ENCODE data around the gene THAP5.
"Not testable (repeated sequence)": the region's sequence is repeated elsewhere in the genome, so short reads cannot be mapped to it uniquely, and the experiment has no call there.

THAP5 gene

DNA sequence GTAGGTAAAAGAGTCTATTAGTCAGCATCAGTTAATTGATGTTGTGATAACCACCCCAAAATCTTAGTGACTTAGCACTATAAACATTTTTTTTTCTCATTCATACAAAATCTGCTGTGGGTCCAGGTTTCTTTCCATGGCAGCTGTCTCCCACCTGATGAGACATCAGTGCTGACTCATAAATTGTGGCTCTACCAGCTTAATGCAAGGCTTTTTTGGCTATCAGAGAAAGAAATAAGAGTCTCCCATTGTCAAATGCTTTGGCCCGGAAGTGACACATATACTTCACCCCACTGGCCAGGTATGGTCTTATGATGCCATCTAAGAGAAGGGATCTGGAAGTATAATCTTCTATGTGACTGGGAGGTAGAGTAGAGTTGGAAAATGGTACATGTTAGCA is 14.7 kb upstream of the THAP5 start:
- DNase-seq (ENCODE audit: low spot score), result no peak

DNA sequence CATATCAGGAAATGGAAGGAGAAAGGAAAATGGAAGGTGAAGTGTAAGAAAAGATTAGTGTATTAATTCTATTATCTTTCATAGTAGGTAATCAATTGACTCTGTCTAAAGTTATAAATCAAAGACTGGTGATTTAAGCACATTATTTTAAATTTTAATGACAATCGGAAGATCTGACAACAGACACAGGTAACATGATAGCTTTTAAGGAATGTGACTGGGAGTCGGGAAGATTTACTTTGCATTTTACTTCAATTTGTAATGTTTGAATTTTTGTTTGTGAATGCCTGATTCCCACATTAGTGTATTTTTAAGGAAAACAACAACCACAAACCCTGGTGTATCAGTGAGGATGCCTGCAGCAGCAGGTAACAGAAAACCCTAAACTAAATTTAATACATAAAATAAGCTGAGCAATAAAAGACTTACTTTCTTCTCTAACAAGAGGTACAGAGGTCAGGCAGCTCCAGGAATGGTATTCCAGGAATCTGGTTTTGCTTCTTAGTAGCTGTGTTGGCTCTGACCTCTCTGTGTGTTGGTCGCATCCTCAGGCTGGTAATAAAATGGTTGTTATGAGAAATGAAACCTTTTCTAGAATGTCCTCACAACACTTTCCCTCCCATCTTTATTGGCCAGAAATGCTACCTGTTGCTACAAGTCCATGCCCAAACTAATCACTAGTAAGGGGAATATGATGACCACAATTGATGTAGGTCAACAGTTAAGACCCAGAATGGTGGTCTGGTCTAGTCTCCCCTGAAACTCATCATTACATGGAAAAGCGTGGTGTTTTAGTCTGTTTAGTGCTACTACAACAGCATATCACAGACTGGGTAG is 12.4 kb upstream of the THAP5 start:
- no peak for DNase-seq (ENCODE audit: low spot score)

DNA sequence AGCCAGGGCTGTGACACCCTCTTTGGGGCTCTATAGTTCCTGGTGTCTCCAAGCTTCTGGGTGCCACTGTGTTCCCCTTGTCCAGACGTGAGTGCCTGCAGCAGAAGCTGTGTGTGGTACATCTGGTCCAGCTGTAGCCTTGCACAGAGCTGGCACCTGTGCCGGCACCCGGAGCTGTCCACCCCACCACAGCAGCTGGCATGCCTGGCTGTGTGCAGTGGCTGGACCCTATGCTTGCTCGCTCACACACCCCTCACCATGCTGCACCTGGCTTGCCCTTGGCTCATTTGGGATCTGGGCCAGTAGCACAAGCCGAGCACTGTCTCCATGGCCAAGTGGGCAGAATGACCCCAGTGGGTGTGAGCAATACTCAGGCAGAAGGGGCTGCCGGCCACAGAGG is 10.8 kb upstream of the THAP5 start:
- no peak for DNase-seq (ENCODE audit: low spot score)

DNA sequence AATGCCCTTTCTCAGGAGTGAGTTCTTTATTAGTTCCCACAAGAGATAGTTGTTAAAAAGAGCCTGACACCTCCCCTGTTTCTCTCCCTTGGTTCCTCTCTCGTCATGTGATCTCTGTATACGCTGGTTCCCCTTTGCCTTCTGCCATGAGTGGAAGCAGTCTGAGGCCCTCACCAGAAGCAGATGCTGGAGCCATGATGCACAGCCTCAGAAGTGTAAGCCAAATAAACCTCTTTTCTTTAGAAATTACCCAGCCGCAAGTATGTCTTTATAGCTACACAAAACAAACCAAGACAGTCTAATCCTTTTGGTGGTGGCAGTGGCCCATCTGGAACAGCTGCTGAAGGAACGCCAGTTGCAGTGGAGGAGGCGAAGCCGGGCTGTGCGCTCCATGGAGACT is 9.4 kb upstream of the THAP5 start:
- no peak for DNase-seq (ENCODE audit: low spot score)

DNA sequence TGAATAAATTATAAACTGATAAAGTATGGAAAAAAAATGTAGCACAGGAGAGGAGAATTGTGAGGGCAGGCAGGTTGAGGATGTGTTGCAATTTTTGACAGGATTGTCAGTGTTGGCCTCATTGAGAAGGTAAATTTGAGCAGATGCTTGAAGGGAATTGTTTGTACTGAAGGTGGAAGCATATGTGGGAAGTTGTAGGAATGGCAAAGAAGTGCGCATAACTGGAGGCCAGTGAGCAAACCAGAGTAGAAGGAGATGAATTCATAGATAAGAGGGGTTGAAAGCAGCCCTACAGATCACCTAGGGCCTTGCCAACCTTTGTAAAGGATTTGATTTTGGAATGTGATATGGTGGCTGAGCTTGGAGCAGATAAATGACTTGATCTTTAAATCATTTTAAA is 6.6 kb upstream of the THAP5 start:
- no peak for DNase-seq (ENCODE audit: low spot score)

DNA sequence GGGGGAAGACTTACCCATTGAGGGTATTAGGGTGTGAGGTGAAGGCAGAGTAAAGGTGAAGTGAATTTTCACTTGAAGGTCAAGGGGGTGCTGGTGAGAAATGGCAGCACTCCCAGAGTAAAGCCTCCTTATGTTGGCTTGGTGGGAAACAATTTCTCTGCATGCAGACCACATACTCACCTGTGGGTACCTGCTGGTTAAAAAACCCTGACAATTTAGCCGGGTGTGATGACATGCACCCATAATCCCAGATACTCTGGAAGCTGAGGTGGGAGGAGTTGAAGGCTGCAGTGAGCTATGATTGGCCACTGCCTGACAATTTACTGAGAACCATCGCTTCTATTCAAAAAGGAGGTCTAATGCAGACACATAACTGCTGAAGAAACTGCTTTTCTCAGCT is 5.7 kb upstream of the THAP5 start:
- no peak for DNase-seq (ENCODE audit: low spot score)

DNA sequence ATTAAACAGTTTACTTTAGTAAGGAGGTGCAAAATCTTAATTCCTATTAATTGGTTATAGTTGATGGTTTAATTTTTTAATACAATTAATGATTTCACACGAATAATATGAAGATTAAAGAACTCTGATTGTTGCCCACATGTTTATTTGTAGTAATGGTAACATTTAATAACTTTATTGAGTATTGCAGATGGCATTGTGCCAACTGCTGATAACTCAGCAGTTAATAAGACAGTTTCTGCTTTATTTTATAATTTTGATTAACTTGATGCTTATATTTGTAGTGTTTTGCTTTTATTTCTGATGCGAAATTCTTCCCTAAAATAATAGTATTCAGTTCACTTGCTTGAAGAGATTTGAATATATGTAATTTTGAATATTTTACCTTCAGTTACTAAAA is 3.0 kb upstream of the THAP5 start:
- DNase-seq (ENCODE audit: low spot score), result no peak

DNA sequence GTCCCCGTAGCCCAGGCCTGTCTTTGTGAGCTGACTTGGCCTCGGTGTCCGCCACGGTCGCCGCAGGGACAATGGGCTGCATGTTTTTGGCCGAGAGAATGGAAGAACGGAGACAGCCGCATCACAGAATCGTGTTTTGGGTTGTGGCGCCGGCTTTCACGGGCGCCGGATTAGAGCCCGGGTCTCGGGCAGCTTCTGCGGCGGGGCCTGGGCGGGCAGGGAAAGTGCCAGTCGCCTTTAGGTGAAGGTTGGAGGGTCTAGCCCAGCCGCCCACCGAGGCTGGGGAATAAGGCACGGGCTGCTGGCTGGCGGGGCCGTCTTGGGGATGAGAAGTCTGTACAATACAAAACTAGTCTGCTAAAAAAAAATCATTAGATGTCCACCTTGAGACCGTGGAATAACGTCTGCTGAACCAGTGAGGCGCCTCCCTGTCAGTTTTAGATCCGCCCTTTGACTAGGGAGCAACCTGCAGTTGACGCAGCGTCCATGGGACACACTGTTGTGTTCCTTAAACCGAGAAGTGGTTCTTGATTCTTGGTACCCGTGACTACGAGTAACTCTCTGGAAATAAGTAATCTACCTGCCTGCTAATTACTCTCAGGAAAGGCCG is 745 bp upstream of the THAP5 start:
- DNase-seq (ENCODE audit: low spot score), result peak; percentile 64

DNA sequence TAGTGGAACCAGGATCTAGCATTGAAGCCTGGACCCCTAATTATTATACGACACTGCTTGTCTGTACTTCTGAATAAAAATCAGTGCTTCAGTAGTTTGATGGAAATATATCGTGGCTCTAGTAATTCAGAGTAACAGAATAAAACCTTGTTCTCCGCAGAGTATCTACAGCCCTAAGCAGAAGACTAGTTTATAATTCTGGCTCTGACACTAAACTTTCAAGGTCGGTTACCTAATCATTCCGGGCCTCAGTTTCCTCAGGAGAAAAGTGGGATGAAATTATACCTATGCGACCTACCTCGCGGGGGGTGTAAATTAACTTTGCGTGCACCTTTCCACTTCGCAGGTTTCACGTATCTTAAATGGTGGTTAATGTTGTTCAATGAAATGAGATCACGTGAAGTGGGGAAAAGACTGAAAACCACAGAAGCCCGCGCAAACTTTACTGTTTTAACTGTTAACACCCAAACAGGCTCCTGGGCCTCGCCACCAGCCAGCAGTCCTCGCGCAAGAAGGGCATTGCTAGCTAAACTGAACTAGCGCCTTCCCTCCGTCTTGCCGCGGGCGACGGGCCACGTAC is 615 bp downstream of the THAP5 start:
- no peak for DNase-seq (ENCODE audit: low spot score)

DNA sequence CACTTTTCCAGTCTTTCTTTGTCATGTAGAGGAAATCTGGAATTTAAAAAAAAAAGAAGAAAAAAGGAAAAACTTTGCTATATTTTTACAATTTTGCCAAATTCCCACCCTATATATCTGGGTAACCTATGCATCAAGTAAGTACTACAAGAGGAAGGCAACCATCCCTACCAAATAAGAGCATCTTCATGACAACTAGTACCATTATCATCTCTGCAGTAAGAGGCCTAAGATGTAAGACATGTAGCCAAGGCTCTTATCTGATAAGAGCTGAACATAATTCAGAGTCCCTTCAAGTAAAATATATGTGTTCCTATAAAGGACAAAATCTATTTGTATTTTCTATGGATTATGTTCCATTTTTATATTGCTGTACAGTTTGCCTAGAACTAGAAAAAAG is 3.5 kb downstream of the THAP5 start:
- DNase-seq (ENCODE audit: low spot score), result no peak

DNA sequence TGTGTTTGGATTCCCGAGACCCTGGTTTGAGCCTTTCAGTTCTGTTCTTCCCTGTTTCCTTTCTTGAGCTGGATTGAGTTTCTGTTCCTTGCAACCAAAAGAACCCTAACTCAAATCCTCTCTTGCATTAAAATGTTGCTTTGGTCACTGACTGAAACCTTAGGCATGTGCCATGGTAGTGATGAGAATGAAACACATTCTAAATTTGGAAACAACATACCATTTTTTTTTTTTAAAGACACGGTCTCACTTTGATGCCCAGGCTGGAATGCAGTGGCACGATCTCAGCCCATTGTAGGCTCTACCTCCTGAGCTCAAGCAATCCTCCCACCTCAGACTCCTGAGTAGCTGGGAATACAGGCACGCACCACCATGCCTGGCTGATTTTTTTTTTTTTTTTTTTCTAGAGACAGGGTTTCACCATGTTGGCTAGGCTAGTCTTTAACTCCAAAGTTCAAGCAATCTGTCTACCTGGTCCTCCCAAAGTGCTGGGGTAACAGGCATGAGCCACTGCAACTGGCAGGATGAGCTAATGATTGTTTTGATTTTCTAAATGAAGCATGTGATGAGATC is 8.4 kb downstream of the THAP5 start:
- DNase-seq (ENCODE audit: low spot score), result no peak

DNA sequence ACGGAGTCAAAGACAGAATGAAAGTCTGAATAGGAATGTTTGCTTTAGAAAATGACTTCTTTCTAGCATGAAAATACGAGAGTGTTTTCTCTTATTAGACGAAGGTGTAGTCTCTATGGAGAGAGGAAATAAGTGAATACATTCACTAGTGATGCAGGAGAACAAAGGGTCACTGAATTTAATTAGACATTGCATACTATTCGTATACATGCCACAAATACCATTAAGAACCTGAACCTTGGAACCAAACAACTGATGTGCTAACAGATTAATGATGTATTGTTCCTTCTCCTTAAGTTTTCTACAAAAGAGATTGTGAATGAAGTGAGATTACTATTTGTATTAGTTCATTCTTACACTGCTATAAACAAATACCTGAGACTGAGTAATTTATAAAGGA is 10.3 kb downstream of the THAP5 start:
- no peak for DNase-seq (ENCODE audit: low spot score)

DNA sequence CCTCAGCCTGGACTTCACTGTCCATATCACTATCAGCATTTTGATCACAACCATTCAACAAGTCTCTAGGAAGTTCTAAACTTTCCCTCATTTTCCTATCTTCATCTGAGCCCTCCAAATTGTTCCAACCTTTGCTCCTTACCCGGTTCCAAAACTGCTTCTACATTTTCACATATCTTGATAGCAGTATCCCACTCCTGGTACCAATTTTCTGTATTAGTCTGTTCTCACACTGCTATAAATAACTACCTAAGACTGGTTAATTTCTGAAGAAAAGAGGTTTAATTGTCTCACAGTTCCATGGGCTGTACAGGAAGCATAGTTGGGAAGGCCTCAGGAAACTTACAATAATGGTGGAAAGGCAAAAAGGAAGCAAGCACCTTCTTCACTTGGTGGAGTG is 11.9 kb downstream of the THAP5 start:
- DNase-seq (ENCODE audit: low spot score), result no peak

DNA sequence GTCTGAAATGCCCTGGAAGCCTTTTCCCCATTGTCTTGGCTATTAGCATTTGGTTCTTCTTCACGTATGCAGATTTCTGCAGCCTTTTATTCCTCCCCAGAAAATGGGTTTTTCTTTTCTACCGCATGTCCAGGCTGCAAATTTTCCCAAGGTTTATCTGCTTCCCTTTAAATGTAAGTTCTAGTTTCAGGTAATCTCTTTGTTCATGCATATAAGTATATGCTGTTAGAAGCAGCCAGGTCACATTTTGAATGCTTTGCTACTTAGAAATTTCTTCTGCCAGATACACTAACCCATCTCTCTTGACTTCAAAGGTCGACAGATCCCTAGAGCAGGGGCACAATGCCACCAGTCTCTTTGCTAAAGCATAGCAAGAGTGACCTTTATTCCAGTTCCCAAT is 12.3 kb downstream of the THAP5 start:
- no peak for DNase-seq (ENCODE audit: low spot score)

DNA sequence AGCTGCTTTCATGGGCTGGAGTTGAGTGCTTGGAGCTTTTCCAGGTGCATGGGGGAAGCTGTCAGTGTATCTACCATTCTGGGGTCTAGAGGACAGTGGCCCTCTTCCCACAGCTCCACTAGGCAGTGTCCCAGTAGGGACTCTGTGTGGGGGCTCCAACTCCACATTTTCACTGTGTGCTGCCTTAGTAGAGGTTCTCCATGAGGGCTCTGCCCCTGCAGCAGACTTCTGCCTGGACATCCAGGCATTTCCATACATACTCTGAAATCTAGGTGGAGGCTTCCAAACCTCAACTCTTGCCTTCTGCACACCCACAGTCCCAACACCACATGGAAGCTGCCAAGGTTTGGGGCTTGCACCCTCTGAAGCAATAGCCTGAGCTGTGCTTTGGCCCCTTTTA is 12.8 kb downstream of the THAP5 start:
- DNase-seq (ENCODE audit: low spot score), result not testable (repeated sequence)

DNA sequence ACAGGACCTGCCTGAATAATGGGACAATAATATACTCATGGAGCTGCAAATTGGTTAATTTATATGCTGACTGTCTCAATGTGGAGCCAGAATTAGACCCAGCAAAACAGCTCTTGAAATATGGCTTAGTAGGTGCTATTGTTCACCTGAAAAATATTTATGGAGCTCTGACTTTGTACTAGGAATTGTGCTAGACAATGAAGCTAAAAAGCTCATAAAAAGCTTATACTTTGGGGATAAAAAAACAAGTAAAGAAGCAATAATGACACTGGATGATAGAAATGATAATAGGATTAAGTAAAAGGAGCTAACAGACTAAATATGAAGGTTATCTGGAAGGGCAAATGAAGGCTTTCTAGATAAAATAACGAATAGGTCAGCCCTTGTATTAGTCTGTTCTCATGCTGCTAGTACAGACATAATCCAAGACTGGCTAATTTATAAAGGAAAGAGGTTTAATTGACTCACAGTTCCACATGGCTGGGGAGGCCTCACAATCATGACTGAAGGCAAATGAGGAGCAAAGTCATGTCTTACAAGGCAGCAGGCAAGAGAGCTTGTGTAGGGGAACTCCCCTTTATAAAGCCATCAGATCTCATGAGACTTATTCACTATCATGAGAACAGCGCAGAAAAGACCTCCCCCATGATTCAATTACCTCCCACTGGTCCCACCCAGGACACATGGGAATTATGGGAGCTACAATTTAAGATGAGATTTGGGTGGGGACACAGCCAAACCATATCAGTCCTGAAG is 21.2 kb downstream of the THAP5 start:
- DNase-seq (ENCODE audit: low spot score), result not testable (repeated sequence)

DNA sequence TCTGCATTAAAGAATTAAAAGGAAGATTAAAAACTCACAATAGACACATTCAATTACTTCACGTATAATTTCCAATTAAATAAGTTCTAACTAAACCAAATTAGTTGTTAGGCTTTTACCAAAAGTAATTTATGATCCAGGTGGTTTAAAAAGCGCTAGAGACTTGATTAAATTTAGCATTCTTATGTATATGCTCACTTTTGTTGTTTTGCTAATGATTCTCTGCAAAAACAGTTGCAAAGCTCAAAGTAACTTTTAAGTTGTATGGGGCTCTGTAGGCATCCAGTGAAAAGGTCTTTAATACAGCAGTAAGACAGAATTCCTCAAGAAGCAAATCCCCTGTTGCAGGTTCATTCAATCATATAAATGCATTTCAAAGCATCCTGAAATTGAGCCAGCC is 28.0 kb downstream of the THAP5 start:
- DNase-seq (ENCODE audit: low spot score), result no peak

DNA sequence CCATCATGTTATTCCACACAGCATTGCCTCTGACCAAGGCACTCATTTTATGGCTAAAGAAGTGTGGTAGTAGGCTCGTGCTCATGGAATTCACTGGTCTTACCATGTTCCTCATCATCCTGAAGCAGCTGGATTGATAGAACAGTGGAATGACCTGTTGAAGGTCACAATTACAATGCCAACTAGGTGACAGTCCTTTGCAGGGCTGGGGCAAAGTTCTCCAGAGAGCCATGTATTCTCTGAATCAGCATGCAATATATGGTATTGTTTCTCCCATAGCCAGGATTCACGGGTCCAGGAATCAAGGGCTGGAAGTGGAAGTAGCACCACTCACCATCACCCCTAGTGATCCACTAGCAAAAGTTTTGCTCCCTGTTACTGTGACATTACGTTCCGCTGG is 30.8 kb downstream of the THAP5 start:
- DNase-seq (ENCODE audit: low spot score), result not testable (repeated sequence)

DNA sequence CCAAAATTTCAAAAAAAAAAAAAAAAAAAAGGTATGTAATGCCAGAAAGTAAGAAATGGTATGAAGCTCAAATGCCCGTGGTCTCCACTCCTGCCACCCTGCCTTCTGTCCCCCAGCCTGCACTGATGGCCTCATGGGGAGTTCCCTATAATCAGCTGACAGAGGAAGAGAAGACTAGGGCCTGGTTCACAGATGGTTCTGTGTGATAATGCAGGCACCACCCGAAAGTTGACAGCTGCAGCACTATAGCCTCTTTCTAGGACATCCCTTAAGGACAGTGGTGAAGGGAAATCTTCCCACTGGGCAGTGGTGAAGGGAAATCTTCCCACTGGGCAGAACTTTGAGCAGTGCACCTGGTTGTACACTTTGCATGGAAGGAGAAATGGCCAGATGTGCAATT is 31.3 kb downstream of the THAP5 start:
- DNase-seq (ENCODE audit: low spot score), result not testable (repeated sequence)

DNA sequence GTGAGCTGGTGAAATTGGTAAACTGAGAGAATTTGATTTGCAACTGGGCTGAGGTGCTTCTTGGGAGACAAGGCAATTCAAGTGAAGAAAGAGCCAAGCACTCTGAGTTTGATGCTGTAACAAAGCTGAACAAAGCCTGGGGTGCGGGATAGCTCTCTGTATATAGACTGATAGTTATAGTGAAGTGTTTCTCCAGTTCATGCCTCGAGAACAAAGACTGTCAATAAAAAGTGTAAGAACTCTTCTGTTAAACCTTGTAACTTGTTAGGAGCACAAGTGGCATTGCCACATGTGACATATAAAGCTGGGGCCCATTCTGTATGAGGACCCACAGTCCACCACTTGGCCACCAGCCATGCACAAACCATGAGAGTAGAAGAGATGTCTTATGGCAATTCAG is 32.3 kb downstream of the THAP5 start:
- DNase-seq (ENCODE audit: low spot score), result no peak

DNA sequence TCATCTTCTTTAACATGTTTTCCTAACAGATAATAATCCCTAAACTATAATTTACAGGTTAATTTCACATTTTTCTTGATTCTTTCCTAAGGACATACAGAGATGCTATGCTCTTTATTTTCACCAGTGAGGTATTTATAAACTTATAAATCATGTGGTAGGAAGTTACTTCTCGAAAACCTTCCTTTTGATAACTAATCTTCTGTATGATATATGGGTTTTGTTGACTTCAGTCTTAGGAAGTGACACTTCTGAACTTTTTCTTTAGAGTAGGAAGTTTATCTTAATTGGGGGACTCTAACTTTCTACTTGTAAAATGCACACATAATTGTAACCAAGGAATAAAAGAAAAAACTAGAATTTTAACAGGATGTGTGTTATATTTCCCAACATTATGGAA is 33.8 kb downstream of the THAP5 start:
- DNase-seq (ENCODE audit: low spot score), result no peak

DNA sequence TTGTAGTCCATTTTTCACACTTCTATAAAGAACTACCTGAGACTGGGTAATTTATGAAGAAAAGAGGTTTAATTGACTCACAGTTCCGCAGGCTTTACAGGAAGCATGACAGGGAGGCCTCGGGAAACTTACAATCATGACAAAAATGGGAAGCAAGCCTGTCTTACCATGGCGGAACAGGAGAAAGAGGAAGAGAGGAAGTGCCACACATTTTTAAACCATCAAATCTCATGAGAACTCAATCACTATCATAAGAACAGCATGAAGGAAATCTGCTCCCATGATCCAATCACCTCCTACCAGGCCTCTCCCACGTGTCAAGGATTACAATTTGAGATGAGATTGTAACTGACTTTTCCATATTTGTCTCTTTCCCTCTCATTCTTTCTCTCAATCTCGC is 34.2 kb downstream of the THAP5 start:
- no peak for DNase-seq (ENCODE audit: low spot score)

DNA sequence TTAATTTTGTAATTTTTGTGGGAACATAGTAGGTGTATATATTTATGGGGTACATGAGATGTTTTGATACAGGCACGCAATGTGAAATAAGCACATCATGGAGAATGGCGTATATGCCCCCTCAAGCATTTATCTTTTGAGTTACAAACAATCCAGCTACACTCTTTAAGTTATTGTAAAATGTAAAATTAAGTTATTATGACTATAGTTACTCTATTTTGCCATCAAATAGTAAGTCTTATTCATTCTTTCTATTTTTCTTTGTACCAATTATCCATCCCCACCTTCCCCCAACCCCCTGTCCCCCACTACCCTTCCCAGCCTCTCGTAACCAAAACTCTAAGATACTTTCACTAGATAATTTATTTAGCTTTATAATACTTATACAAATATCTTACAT is 35.8 kb downstream of the THAP5 start:
- DNase-seq (ENCODE audit: low spot score), result no peak

All from CD4-positive, alpha-beta T cell treated with Interleukin-2 at 100 ng/mL for 4 hours (primary cell).